Esophagus muscularis mucosa (tissue), 4 donors: ENCODE measurements around the gene ABCB1. TPM values are rescaled to one million over a fixed set of nuclear protein-coding genes. Genes with fewer than 3 reads are reported as not detected.

Experiments used
- DNase-seq: peaks from one replicate; pipeline ENCODE4 v3.0.0-alpha.2; 2017; ENCODE audit errors: extremely low spot score
- H3K27ac ChIP-seq, 4 donors: fragments of 200-600 bp; sonication (generic); replicated peaks in 1 of 4; 1 replicate in 3 of 4; 2 replicates in 1 of 4; pipeline ENCODE4 v1.5.1; 2016 to 2019; ENCODE audit warnings: mild to moderate bottlenecking in 1 of 4
- H3K27me3 ChIP-seq, 4 donors: fragments of 200-600 bp; sonication (generic); one replicate each; pipeline versions ENCODE4 v1.5.1 to v1.6.0; 2016 to 2019
- H3K36me3 ChIP-seq, 4 donors: fragments of 200-600 bp; sonication (generic); one replicate each; pipeline ENCODE4 v1.5.1; 2016 to 2019
- H3K4me1 ChIP-seq, 4 donors: fragments of 200-600 bp; sonication (generic); one replicate each; pipeline ENCODE4 v1.5.1; 2016 to 2019
- H3K4me3 ChIP-seq, 4 donors: fragments of 200-600 bp; sonication (generic); 1 replicate in 2 of 4; 2 replicates in 2 of 4; pipeline ENCODE4 v1.5.1; 2016 to 2019; ENCODE audit warnings: mild to moderate bottlenecking in 4 of 4, moderate library complexity in 1 of 4
- H3K9me3 ChIP-seq, 4 donors: fragments of 200-600 bp; sonication (generic); 1 replicate in 3 of 4; 2 replicates in 1 of 4; pipeline ENCODE4 v1.5.1; 2016 to 2019
- EP300 ChIP-seq: sonication (generic); formaldehyde crosslinking; IDR thresholded peaks from one replicate; pipeline ENCODE4 v1.6.1; 2017; ENCODE audit warnings: antibody characterized with exemption
- POLR2A ChIP-seq: fragments of 450-650 bp; IDR thresholded peaks from one replicate; pipeline ENCODE4 v1.6.1; 2017; ENCODE audit warnings: antibody characterized with exemption, moderate library complexity, mild to moderate bottlenecking, low read depth
- POLR2AphosphoS5 ChIP-seq, 2 donors: sonication (generic); formaldehyde crosslinking; IDR thresholded peaks; one replicate each; pipeline ENCODE4 v1.6.1; 2017; ENCODE audit warnings: antibody characterized with exemption in 2 of 2
- WGBS: methylation state at CpG from one replicate; pipeline ENCODE4 v1.1.5; 2018; 5-methylcytosine and 5-hydroxymethylcytosine counted together
- intact Hi-C: fragments of 100-400 bp; cut with DNase I; formaldehyde crosslinking; loops from one replicate; pipeline ENCODE4 v1.15.1; 2023
- total RNA-seq, 4 donors: library from RNA; depleted of rRNA; stranded (reverse); fragments of >200 nt; gene quantifications; one replicate each; pipeline versions ENCODE4 v1.1.0 to v1.2.1, GENCODE V29; 2016
- TF ChIP-seq, protein P1 (sequence below), 3 experiments: fragments of 200-600 bp in 2 of 3; fragments of 450-650 bp in 1 of 3; sonication (generic) in 2 of 3; IDR thresholded peaks; one replicate each; pipeline ENCODE4 v1.5.1; 2017 to 2019; ENCODE audit warnings: antibody characterized with exemption in 3 of 3, mild to moderate bottlenecking in 2 of 3, moderate library complexity in 1 of 3

The ABCB1 gene
- total RNA-seq, 4 donors from 2014 or later, result 4.2 to 11.1 (median 6.0) TPM

DNA sequence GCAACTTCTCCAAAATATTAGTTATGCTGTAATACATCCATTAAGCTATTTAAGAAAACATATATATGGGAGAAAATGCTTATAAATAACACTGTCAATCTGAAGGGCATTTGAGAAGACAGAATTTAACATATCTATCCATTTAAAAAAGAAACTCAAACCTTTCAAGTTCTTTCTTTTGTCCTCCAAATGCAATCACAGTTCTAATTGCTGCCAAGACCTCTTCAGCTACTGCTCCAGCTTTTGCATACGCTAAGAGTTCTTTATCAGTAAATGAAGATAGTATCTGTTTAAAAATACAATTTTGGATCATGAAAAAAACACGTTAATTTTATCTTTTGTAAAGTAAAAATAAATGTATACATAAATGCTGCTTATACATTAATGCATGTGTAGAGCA is 39.6 kb downstream of the ABCB1 start:
- no peaks in the 10 kb centered on the region for H3K4me1 ChIP-seq
- TF ChIP-seq POLR2AphosphoS5 (IDR thresholded peaks at IDR 0.05) (no peak), EP300 (no peak), POLR2A (no peak)
- TF ChIP-seq, protein P1, sequence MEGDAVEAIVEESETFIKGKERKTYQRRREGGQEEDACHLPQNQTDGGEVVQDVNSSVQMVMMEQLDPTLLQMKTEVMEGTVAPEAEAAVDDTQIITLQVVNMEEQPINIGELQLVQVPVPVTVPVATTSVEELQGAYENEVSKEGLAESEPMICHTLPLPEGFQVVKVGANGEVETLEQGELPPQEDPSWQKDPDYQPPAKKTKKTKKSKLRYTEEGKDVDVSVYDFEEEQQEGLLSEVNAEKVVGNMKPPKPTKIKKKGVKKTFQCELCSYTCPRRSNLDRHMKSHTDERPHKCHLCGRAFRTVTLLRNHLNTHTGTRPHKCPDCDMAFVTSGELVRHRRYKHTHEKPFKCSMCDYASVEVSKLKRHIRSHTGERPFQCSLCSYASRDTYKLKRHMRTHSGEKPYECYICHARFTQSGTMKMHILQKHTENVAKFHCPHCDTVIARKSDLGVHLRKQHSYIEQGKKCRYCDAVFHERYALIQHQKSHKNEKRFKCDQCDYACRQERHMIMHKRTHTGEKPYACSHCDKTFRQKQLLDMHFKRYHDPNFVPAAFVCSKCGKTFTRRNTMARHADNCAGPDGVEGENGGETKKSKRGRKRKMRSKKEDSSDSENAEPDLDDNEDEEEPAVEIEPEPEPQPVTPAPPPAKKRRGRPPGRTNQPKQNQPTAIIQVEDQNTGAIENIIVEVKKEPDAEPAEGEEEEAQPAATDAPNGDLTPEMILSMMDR (IDR thresholded peaks at IDR 0.05), result no peak
- no peaks in the 10 kb centered on the region for H3K27me3 ChIP-seq
- WGBS, result 58% methylated on average over 2 of the region's 2 CpGs
- DNase-seq, result no peak
- no peak overlapping the region for H3K4me3 ChIP-seq
- no peaks in the 10 kb centered on the region for H3K9me3 ChIP-seq
- H3K36me3 ChIP-seq, result no peaks in the 10 kb centered on the region
- no peak overlapping the region for H3K27ac ChIP-seq
- intact Hi-C loops, result no loop called here

DNA sequence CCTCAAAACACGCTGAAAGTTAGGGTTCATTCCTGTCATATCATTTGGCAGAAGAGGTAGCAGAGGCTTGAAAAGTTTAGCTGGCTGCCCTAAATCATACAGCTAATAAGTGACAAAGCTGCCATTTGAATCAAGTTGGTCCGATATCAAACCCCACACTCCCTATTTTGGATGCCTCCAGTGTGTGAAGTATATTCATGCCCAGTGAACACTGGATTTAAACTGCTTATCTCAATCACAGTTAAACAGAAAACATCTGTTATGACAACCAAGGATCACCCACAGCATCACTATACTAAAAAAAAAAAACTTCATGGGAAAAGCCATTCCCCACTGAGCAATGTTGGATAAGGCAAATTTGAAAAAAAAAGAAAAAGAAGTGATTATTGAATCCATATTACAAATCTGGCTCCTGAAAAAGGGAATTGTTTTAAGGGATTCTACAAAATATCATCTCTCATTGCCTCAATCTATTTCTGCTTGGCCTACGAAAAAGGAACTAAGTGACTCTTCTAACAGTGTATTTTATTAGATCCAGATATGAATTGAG is 48.3 kb downstream of the ABCB1 start:
- no peaks in the 10 kb centered on the region for H3K27me3 ChIP-seq
- no peaks in the 10 kb centered on the region for H3K4me1 ChIP-seq
- H3K36me3 ChIP-seq, result peaks cover 0 to 7% (median 0%) of the 10 kb centered on the region in 4 donors
- no peaks in the 10 kb centered on the region for H3K9me3 ChIP-seq
- H3K4me3 ChIP-seq, result no peak overlapping the region
- H3K27ac ChIP-seq, result no peak overlapping the region
- DNase-seq, result no peak
- 87% methylated on average over 3 of the region's 3 CpGs for WGBS
- TF ChIP-seq EP300 (no peak), POLR2A (no peak), POLR2AphosphoS5 (IDR thresholded peaks at IDR 0.05) (no peak)
- TF ChIP-seq, protein P1 (IDR thresholded peaks at IDR 0.05), result no peak
- intact Hi-C loops, result no loop called here

DNA sequence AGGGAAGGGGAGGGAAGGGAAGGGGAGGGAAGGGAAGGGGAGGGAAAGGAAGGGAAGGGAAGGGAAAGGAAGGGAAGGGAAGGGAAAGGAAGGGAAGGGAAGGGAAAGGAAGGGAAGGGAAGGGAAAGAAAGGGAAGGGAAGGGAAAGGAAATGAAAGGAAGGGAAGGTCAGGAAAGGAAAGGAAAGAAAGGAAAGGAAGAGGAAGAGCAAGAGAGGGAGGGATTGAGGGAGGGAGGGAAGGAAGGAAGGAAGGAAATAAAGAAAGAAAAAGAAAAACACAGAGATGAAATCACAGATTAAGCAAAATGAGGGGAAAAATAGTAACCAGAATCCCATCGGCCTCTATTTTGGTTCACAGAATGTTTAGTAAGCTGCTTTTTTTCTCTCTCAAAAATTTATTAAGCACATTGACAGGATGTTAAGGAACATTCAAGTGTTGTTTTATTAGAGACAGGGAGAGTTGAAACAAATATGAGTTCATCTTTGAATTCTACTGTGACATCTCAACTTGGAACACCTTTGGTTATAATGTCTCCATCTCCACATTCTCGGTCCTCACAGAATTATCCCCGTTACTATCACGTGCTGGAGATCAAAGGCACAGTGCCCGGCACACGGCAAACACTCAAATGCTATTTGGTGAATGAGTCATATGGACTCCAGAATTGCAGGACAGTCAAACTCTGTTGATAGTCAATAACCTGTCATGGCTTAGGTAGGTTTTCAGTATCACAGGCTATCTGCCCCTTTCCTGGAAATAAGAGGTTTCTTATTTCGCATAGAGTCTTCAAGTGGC is 52.4 kb downstream of the ABCB1 start:
- intact Hi-C loops, result no loop called here
- H3K4me3 ChIP-seq, result no peak overlapping the region
- no peak for TF ChIP-seq POLR2AphosphoS5 (IDR thresholded peaks at IDR 0.05)
- TF ChIP-seq EP300, result no peak
- TF ChIP-seq, protein P1 (IDR thresholded peaks at IDR 0.05), result no peak
- no peak for TF ChIP-seq POLR2A
- H3K36me3 ChIP-seq, result peaks cover 0 to 7% (median 0%) of the 10 kb centered on the region in 4 donors
- no peaks in the 10 kb centered on the region for H3K9me3 ChIP-seq
- 93% methylated on average over 7 of the region's 7 CpGs for WGBS
- H3K27me3 ChIP-seq, result no peaks in the 10 kb centered on the region
- no peak overlapping the region for H3K27ac ChIP-seq
- H3K4me1 ChIP-seq, result no peaks in the 10 kb centered on the region
- no peak for DNase-seq

DNA sequence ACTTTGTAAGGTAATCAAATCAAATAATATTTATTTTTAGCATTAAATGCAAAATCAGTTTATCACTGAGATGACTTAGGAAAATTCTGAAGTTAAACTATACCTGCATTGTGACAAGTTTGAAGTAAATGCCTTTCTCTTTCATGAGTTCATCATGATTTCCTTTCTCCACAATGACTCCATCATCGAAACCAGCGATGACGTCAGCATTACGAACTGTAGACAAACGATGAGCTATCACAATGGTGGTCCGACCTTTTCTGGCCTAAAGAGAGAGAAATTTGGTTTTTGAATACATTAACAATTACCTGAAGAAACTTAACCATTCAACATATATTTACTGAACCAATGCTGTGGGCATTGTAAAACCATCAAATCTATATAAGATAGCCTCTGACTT is 54.9 kb downstream of the ABCB1 start:
- Histone ChIP-seq H3K9me3 (no peaks in the 10 kb centered on the region), H3K36me3 (peaks cover 0 to 7% (median 0%) of the 10 kb centered on the region in 4 donors), H3K4me1 (no peaks in the 10 kb centered on the region), H3K27ac (no peak overlapping the region), H3K4me3 (no peak overlapping the region), H3K27me3 (no peaks in the 10 kb centered on the region)
- no peak for DNase-seq
- 93% methylated on average over 6 of the region's 6 CpGs for WGBS
- intact Hi-C loops, result no loop called here
- TF ChIP-seq EP300 (no peak), POLR2AphosphoS5 (IDR thresholded peaks at IDR 0.05) (no peak), POLR2A (no peak)
- TF ChIP-seq, protein P1 (IDR thresholded peaks at IDR 0.05), result no peak
